Bronchus fibroblast of lung (primary cell): ENCODE data around the gene NCAPG2. TPM values are rescaled to one million over a fixed set of nuclear protein-coding genes. Genes with fewer than 3 reads are reported as not detected.

Source experiments
- total RNA-seq: library from RNA; depleted of rRNA; stranded (reverse); fragments of >200 nt; gene quantifications from 2 replicates; pipeline ENCODE4 v1.2.3, GENCODE V29; 2015

The NCAPG2 gene, protein sequence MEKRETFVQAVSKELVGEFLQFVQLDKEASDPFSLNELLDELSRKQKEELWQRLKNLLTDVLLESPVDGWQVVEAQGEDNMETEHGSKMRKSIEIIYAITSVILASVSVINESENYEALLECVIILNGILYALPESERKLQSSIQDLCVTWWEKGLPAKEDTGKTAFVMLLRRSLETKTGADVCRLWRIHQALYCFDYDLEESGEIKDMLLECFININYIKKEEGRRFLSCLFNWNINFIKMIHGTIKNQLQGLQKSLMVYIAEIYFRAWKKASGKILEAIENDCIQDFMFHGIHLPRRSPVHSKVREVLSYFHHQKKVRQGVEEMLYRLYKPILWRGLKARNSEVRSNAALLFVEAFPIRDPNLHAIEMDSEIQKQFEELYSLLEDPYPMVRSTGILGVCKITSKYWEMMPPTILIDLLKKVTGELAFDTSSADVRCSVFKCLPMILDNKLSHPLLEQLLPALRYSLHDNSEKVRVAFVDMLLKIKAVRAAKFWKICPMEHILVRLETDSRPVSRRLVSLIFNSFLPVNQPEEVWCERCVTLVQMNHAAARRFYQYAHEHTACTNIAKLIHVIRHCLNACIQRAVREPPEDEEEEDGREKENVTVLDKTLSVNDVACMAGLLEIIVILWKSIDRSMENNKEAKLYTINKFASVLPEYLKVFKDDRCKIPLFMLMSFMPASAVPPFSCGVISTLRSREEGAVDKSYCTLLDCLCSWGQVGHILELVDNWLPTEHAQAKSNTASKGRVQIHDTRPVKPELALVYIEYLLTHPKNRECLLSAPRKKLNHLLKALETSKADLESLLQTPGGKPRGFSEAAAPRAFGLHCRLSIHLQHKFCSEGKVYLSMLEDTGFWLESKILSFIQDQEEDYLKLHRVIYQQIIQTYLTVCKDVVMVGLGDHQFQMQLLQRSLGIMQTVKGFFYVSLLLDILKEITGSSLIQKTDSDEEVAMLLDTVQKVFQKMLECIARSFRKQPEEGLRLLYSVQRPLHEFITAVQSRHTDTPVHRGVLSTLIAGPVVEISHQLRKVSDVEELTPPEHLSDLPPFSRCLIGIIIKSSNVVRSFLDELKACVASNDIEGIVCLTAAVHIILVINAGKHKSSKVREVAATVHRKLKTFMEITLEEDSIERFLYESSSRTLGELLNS
- 32.4 and 34.0 TPM in 2 replicates for total RNA-seq

DNA sequence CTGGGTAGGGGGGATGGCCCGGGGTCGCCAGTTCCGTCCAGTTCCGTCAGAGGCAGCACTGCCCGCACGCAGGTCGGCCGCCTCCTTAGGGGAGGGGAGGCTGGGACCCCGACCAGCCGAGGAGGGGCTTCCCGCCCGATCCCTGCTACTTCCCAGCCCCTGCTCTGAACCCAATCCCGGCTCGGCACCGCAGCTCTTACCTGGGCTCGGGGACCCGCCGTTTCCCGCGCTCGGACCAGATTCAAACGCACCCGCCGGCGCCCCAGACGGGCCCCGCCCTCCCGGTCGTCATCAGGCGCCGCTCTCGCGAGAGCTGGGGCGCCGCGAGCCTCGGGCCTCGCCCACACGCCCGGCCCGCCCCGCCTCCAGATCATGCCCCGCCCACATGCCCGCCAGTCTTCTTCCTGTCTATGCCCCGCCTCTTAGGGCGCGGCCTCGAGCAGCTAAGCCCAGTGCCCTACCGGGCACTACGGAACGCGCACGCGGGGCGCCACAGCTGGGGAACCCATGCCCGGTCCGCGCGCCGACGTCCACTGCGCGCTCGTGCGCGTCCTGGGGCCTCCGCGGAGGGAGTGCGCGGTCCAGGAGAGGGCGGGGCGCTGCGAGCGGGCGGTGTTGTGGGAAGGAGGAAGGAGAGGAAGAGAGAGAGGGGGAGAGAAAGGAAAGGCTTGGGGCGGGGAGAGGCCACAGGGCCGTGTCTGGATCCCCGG, at the start of gene NCAPG2:
Gene NCAPG2 (minus strand): TSS at position 281 of the 710 bp plus-strand sequence. CDS start 2,905 bp downstream, outside the sequence.

DNA sequence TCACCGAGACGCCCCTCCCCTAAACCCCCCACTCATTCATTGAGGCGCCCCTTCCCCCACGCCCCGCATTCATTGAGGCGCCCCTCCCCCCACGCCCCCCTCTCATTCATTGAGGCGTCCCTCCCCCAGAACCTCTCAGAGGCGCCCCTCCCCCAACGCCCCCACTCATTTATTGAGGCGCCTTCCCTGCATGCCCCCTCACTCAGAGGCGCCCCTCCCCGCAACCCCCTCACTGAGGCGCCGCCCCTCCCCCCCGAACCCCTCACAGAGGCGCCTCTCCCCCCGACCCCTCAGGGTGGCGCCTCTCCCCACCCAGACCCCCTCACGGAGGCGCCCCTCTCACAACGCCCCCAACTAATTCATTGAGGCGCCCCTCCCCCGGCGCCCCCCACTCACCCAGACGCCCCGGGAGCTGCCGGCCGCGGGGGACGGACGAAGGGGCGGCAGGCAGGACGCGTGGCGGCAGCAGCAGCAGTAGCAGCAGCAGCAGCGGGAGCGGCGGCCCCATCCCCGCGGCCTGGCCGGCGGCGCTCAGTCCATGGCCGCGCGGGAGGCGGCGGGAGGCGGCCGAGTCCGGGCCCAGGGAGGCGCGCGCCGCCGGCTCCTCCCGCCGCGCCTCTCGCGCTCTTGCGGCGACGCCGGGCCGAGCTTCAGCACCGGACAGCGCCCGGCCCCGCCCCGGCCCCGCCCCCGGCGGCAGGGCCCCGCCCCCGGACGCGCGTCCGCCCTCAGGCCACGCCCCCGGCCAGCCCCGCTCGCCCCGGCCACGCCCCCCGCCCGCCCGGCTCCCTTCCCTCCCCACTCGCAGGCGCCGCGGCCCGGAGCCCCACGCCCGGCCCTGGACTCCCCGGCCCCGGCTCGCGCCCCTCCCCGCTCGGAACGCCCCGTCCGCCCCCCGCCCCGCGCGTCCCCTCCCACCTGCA, 117.2 kb downstream of the NCAPG2 start, which contains the start of gene PTPRN2:
Gene PTPRN2 (minus strand): TSS at position 662 of the 923 bp plus-strand sequence.

Other genes with a start within 250 kb of the NCAPG2 start
- gene PTPRN2, start 117.0 kb downstream of the NCAPG2 start, total RNA-seq, result 0.50 and 0.74 TPM in 2 replicates
- gene ESYT2, start 124.7 kb upstream of the NCAPG2 start, total RNA-seq, result 48.6 and 54.3 TPM in 2 replicates
- gene DYNC2I1, start 151.8 kb upstream of the NCAPG2 start, total RNA-seq, result 3.4 and 3.7 TPM in 2 replicates